HG02884 (cell line): ENCODE measurements around the gene PLK1.
"Not testable (repeated sequence)": the region's sequence is repeated elsewhere in the genome, so short reads cannot be mapped to it uniquely, and the experiment has no call there.

ENCODE experiments used
- ATAC-seq: cut with Tn5 transposase; IDR thresholded peaks from one replicate; pipeline ENCODE4 v1.9.1; 2021; ENCODE audit warnings: mild to moderate bottlenecking, moderate library complexity; ENCODE audit not compliant: unreplicated experiment

Gene PLK1

GRCh38 chr16:23706439-23706838, 27.8 kb downstream of the PLK1 start:
- no peak for ATAC-seq

GRCh38 chr16:23709536-23709935, 30.8 kb downstream of the PLK1 start:
- no peak for ATAC-seq

DNA sequence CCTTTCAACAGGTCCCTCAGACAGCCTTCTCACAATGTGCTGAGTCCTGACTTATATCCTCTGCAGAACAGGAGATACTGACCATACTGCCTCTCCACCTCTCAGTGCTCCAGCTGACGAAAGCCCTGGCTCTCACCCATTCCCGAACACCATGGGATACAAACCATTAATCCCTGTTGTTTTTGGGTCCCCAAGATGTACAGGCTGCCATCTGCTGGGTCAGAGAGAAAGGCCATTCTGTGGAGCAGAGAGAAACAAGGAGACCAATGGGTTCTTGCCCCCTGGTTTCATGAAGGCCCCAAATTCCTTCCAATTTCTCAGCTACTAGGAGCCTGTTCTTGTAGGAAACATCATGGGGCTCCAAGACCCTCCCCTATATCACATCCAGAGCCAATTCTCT, 31.3 kb downstream of the PLK1 start:
- no peak for ATAC-seq

DNA sequence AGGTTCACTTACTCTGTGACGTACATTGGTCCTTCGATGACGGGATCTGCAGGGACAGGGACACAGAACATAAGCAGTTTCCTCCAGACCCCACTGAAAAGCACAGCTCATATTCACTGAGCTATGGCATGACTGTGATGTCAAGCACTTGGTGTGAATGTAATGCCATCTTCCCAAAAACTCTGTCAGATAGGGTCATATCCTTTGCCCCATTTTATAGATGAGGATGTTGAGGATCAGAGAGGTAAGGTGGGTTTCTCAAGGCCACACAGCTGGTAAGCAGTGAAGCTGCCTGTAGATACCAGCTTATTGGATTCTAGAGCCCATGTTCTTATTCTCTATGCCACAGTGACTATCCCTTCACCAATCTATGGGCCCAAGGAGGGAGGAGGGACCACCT, 31.8 kb downstream of the PLK1 start:
- no peak for ATAC-seq

GRCh38 chr16:23711785-23712184, 33.1 kb downstream of the PLK1 start:
- ATAC-seq, result no peak

DNA sequence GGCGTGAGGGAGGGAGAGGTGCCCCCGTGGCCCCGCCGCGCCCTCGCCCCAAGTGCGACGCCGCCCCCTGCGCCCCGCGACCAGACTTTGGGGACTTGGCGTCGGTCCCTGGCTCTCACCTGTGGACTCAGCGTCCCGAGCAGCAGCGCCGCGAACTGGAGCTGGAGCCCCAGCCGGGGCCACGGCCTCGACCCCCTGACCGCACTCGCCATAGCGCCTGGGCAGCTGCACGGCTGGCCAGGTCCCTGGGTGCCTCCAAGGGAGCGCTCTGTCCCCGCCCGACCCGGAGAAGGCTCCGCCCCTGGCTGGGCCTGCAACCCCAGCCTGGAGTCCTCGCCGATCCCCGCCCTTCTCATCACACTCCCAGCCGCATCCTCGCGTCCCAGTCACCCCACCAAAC, 34.3 kb downstream of the PLK1 start, which contains the start of gene ERN2:
Gene ERN2 (minus strand): TSS at position 247 of the 400 bp plus-strand sequence. CDS start 35 bp downstream, at position 212.
- no peak for ATAC-seq

DNA sequence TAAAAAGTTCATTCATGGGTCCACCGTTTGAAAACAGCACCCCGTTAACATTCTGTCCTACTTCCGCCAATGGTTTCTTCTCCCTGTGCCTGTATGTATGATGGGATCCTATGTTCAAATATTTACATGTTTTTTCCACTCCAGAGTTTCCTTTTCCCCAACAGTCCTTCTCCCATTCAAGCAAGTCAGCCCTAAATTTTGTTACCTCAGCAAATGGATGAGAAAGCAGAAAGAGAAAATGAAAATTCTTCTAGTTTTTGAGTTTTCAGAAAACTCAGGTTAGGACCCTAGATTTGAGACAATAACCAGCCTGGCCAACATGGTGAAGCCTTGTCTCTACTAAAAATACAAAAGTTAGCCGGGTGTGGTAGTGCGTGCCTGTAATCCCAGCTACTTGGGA, 37.8 kb downstream of the PLK1 start:
- no peak for ATAC-seq

DNA sequence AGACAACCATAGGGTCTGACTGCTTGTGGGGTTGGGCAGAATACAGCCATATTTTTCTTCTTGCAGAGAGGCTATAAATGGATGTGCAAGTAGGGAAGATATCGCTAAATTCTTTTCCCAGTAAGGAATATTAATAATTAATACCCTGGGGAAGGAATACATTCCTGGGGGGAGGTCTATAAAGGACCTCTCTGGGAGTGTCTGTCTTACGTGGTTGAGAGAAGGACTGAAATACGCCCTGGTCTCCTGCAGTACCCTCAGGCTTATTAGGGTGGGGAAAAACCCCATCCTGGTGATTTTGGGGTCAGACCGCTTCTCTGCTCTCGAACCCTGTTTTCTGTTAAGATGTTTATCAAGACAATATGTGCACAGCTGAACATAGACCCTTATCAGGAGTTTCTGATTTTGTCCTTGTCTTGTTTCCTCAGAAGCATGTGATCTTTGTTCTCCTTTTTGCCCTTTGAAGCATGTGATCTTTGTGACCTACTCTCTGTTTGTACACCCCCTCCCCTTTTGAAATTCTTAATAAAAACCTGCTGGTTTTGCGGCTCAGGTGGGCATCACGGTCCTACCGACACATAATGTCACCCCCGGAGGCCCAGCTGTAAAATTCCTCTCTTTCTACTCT, 44.0 kb downstream of the PLK1 start:
- not testable (repeated sequence) for ATAC-seq

DNA sequence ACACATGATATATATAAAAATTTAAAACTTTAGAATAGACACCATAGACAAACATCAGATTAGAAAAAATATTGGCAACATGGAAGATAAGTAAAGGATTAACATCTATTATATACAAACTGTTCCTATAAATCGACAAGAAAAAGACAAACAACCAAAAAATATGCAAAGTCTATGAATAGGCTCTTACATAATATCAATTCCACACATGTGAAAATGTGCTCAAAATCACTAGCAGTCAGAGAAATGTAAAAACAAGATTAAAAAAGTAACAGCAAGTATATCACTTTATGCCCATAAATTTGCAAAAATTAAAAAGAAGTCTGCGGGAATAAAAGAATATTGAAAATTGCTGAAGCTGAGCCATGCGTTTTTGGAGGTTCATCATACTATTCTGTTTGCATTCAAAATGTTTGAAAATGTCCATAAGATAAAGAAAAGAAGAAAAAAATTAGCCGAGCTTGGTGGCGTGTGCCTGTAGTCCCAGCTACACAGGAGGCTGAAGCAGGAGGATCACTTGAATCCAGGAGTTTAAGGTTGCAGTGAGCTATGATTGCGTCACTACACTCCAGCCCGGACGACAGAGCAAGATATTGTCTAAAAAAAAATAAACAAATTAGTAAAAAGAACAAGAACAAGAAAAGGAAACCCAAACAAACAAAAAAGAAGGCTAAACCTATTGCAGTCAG, 45.6 kb downstream of the PLK1 start:
- ATAC-seq, result no peak

DNA sequence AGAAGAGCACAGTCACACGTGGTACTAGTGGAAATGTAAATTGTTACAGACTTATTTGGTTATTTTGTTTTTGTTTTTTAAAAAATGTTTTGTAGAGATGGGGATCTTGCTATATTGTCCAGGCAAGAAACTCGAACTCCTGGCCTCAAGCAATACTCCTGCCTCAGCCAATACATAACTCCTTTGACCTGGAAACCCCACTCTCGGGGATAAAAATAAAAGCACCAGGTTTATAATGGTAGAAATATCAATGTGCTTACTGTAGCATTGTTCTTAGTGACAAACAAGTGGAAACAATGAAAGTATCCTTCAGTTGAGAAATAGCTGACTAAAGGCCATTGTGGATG, 46.1 kb downstream of the PLK1 start:
- no peak for ATAC-seq

DNA sequence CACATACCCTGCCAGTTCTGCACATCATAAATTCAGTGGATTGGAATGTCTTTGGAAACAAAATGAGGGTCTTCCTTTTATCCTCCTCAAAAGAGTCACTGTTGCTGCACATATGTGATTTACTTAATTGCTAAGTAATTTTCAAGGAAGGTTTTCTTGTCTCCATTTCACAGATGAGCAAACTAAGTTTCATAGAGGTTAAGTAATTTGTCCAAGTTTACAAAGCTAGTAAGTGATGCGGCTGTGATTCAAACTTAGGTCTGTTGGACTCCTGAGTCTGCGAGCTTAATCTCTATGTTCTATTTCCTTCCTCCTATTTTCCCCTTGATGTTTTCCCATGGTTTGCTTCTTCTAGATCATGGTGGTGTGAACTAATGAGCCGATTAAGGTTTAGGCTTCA, 48.0 kb downstream of the PLK1 start:
- ATAC-seq, result no peak

DNA sequence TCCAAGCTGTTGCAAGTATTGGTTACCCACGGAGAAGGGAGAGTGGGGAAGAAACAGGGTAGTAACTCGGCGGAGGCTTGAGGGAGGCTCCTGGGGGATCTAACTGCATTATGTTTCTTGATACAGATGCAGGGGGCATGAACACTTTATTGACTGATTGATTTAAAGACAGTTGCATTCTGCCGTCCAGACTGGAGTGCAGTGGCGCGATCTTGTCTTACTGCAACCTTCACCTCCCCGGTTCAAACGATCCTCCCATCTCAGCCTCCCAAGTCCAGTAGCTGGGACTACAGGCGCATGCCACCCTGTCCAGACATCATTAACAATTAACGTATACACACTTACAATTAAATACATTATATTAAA, 49.4 kb downstream of the PLK1 start:
- no peak for ATAC-seq

GRCh38 chr16:23729503-23730424, 51.1 kb downstream of the PLK1 start:
- ATAC-seq, result no peak

- no peak for ATAC-seq
Measured at GRCh38 chr16:23734176-23734893, 55.6 kb downstream of the PLK1 start.

- not testable (repeated sequence) for ATAC-seq
Measured at GRCh38 chr16:23737423-23738028, 58.8 kb downstream of the PLK1 start.

- no peak for ATAC-seq
Measured at GRCh38 chr16:23739516-23739915, 60.8 kb downstream of the PLK1 start.
